Transverse colon (tissue), 4 donors: ENCODE measurements around the gene SCAF8. TPM values are rescaled to one million over a fixed set of nuclear protein-coding genes. Genes with fewer than 3 reads are reported as not detected.

Experiments
- DNase-seq: peaks from one replicate; pipeline ENCODE4 v3.0.0-alpha.2; 2019
- H3K27ac ChIP-seq, 4 donors: fragments of 200-600 bp; sonication (generic); 2 replicates each; pipeline ENCODE4 v1.5.1; 2016 to 2018; ENCODE audit warnings: inconsistent platforms in 4 of 4
- H3K27me3 ChIP-seq: fragments of 200-600 bp; sonication (generic); 2 replicates; pipeline ENCODE4 v1.5.1; 2017; ENCODE audit warnings: inconsistent platforms
- H3K36me3 ChIP-seq, 4 donors: fragments of 200-600 bp; sonication (generic); 2 replicates each; pipeline ENCODE4 v1.5.1; 2017 to 2019; ENCODE audit warnings: inconsistent platforms in 4 of 4
- H3K4me1 ChIP-seq, 4 donors: fragments of 200-600 bp; sonication (generic); 2 replicates each; pipeline ENCODE4 v1.5.1; 2017 to 2020; ENCODE audit warnings: inconsistent platforms in 4 of 4
- H3K4me3 ChIP-seq, 4 donors: fragments of 200-600 bp; sonication (generic); 1 replicate in 1 of 4; 2 replicates in 3 of 4; pipeline versions ENCODE4 v1.5.1 to v1.6.1; 2017 to 2019; ENCODE audit warnings: inconsistent platforms in 4 of 4
- H3K9me3 ChIP-seq, 2 donors: fragments of 200-600 bp; sonication (generic); 2 replicates each; pipeline ENCODE4 v1.5.1; 2017 to 2019; ENCODE audit warnings: inconsistent platforms in 2 of 2
- CTCF ChIP-seq, 5 experiments: fragments of 200-600 bp in 3 of 5; fragments of 450-650 bp in 2 of 5; sonication (generic) in 3 of 5; IDR thresholded peaks; 1 replicate in 2 of 5; 2 replicates in 3 of 5; pipeline ENCODE4 v1.5.1; 2016 to 2017; ENCODE audit warnings: antibody characterized with exemption in 5 of 5, inconsistent platforms in 3 of 5, mild to moderate bottlenecking in 2 of 5, moderate library complexity in 1 of 5
- EP300 ChIP-seq: sonication (generic); formaldehyde crosslinking; IDR thresholded peaks from one replicate; pipeline ENCODE4 v1.6.1; 2017; ENCODE audit warnings: antibody characterized with exemption, low read depth
- POLR2A ChIP-seq: fragments of 450-650 bp; IDR thresholded peaks from one replicate; pipeline ENCODE4 v1.6.1; 2016; ENCODE audit warnings: antibody characterized with exemption, mild to moderate bottlenecking, moderate library complexity
- POLR2AphosphoS5 ChIP-seq, 3 donors: sonication (generic); formaldehyde crosslinking; IDR thresholded peaks; one replicate each; pipeline ENCODE4 v1.6.1; 2016; ENCODE audit warnings: antibody characterized with exemption in 3 of 3
- WGBS, 2 donors: methylation state at CpG; one replicate each; pipeline ENCODE4 v1.1.5; 2018; ENCODE audit warnings: low coverage in 1 of 2; 5-methylcytosine and 5-hydroxymethylcytosine counted together
- in situ Hi-C, 4 donors: fragments of 200-750 bp; cut with MboI; loops; one replicate each; pipeline versions ENCODE4 v1.15.0 to v1.15.1; 2017; ENCODE audit warnings: low sequenced_read_pairs in 3 of 4, low pct_ligation_motif_present in 1 of 4, low pct_unique_long_range_greater_than_20kb in 1 of 4
- intact Hi-C: fragments of 100-400 bp; cut with DNase I; formaldehyde crosslinking; loops from one replicate; pipeline ENCODE4 v1.15.1; 2023; ENCODE audit warnings: low total_unique reads
- total RNA-seq, 4 donors: library from RNA; depleted of rRNA; stranded (reverse); fragments of >200 nt; gene quantifications; one replicate each; pipeline ENCODE4 v1.1.0, GENCODE V29; 2016

Gene SCAF8
- total RNA-seq: 10 to 100 TPM; 32.2 to 38.6 (median 33.4) TPM

GRCh38 chr6:154733183-154733625 lies at the start of gene SCAF8:
Gene SCAF8 (plus strand): TSS chr6:154733416. CDS start chr6:154733901, 485 bp downstream.
- Histone ChIP-seq H3K9me3 (no peaks in the 10 kb centered on the region), H3K4me1 (peaks cover 21 to 49% (median 35%) of the 10 kb centered on the region in 4 donors), H3K27me3 (no peaks in the 10 kb centered on the region), H3K36me3 (no peaks in the 10 kb centered on the region), H3K4me3 (peak within 1 kb of the TSS; percentile 75 to 91 (median 82)), H3K27ac (peak within 1 kb of the TSS; percentile 98 to 99 (median 98))
- peak; percentile 55 for TF ChIP-seq POLR2A
- no peak for TF ChIP-seq EP300
- peak; percentile 48 to 88 (median 74) for TF ChIP-seq CTCF (IDR thresholded peaks at IDR 0.05)
- TF ChIP-seq POLR2AphosphoS5 (IDR thresholded peaks at IDR 0.05): peak; percentile 15 to 59 (median 58)
- intact Hi-C loops: loop anchor here (5.0 kb wide), 2 partner anchors 56 to 74 kb away; no protein-coding TSS in a partner anchor
- in situ Hi-C loops: no loop called here
- DNase-seq: peak; percentile 85
- WGBS, 2 donors: 0% methylated on average over 55 of the region's 61 CpGs; no CpG with 5 or more reads in 1 of the 2 donors

DNA sequence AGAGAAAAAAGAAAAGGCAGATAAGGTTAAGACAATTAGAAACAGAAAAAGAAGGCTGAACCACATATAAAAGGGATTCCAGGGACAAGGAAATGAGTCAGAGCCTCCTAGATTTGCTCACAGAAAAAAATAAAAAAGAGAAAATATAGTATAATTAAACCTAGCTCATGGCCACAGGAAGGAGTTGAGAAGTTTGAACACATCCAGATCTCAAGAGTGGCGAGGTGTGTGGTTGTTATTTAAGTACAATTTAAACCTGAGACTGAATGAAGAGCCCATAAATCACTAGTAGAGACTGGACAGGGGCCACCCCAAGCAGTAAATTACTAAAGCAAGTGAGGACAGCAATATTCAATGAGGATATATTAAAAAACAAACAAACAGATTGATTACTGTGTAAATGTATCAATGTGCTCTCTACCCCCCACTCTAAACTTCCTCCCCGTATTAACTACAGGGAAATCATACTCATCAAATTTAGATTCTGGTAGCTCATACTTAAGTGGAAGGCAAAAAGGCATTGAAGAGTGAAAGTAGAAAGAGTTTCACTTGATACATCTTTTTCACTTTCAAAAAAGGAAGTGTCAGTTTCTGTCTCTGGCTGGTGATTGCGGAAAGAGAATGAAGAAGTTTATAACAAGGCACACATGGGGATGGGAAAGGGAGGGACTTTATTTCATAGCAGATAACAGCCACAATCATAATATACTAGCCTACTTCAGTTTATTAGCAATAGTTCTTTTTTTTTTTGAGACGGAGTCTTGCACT lies 49.3 kb upstream of the SCAF8 start:
- Histone ChIP-seq H3K9me3 (no peaks in the 10 kb centered on the region), H3K4me1 (peaks cover 0 to 16% (median 12%) of the 10 kb centered on the region in 4 donors), H3K36me3 (no peaks in the 10 kb centered on the region), H3K27me3 (no peaks in the 10 kb centered on the region), H3K27ac (peak overlapping the region; percentile 19 to 56 (median 42)), H3K4me3 (no peak overlapping the region)
- in situ Hi-C loops (loop anchor here (25.0 kb wide), 2 partner anchors 478 to 503 kb away; no protein-coding TSS in a partner anchor), intact Hi-C loops (no loop called here)
- DNase-seq: no peak
- TF ChIP-seq EP300: no peak
- TF ChIP-seq CTCF (IDR thresholded peaks at IDR 0.05): no peak
- no peak for TF ChIP-seq POLR2A
- no peak for TF ChIP-seq POLR2AphosphoS5 (IDR thresholded peaks at IDR 0.05)
- WGBS, 2 donors: 12 to 20% methylated on average over 4 of the region's 4 CpGs

DNA sequence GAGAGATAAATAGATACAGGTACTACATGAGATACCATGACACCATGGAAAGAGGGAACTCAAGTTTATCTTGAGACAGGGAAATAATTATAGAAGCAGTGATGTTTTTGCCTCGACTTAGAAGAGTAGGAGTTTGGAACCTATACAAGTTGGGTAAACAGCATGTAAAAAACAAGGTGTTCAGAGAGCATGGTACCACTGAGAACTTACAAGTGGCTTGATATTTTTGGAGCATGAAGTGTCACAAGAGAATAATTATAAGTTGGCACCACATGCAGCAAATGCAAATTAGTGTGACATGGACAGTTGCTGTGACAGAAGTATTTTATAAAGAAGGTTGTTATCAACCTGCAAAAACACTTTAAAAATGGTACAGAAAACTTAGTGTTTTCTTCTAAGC lies 47.1 kb upstream of the SCAF8 start:
- peaks cover 0 to 20% (median 12%) of the 10 kb centered on the region in 4 donors for H3K4me1 ChIP-seq
- H3K9me3 ChIP-seq: no peaks in the 10 kb centered on the region
- no peaks in the 10 kb centered on the region for H3K27me3 ChIP-seq
- H3K4me3 ChIP-seq: no peak overlapping the region
- in situ Hi-C loops (loop anchor here (25.0 kb wide), 2 partner anchors 476 to 501 kb away; no protein-coding TSS in a partner anchor), intact Hi-C loops (no loop called here)
- TF ChIP-seq POLR2A: no peak
- no peak for TF ChIP-seq EP300
- no peak for TF ChIP-seq CTCF (IDR thresholded peaks at IDR 0.05)
- TF ChIP-seq POLR2AphosphoS5 (IDR thresholded peaks at IDR 0.05): no peak
- DNase-seq: no peak
- WGBS, 2 donors: 58 to 65% methylated on average over 1 of the region's 1 CpG
- no peaks in the 10 kb centered on the region for H3K36me3 ChIP-seq
- H3K27ac ChIP-seq: no peak overlapping the region

GRCh38 chr6:154689493-154690255 lies 43.5 kb upstream of the SCAF8 start:
- no peak overlapping the region for H3K27ac ChIP-seq
- peaks cover 0 to 11% (median under 1%) of the 10 kb centered on the region in 4 donors for H3K4me1 ChIP-seq
- in situ Hi-C loops (loop anchor here (25.0 kb wide), 2 partner anchors 473 to 498 kb away; no protein-coding TSS in a partner anchor), intact Hi-C loops (no loop called here)
- no peaks in the 10 kb centered on the region for H3K27me3 ChIP-seq
- WGBS, 2 donors: 66 to 78% methylated on average over 5 of the region's 5 CpGs
- no peak overlapping the region for H3K4me3 ChIP-seq
- no peaks in the 10 kb centered on the region for H3K9me3 ChIP-seq
- H3K36me3 ChIP-seq: no peaks in the 10 kb centered on the region
- TF ChIP-seq EP300: no peak
- TF ChIP-seq POLR2A: no peak
- no peak for TF ChIP-seq POLR2AphosphoS5 (IDR thresholded peaks at IDR 0.05)
- no peak for TF ChIP-seq CTCF (IDR thresholded peaks at IDR 0.05)
- DNase-seq: no peak
